A549 treated with DMSO at 1 μM for 4 hours (cell line): ENCODE results near the gene CHRNA3. TPM values are rescaled to one million over a fixed set of nuclear protein-coding genes. Genes with fewer than 3 reads are reported as not detected.

Experiments
- total RNA-seq: library from RNA; stranded (reverse); fragments of 200-300 nt; extraction: Qiagen RNA extraction; gene quantifications from 5 replicates; pipeline ENCODE4 v1.2.3, GENCODE V29; 2022; ENCODE audit warnings: low read depth

The CHRNA3 gene
- 0.29 to 1.4 TPM (median 0.48 TPM) in 5 replicates for total RNA-seq

DNA sequence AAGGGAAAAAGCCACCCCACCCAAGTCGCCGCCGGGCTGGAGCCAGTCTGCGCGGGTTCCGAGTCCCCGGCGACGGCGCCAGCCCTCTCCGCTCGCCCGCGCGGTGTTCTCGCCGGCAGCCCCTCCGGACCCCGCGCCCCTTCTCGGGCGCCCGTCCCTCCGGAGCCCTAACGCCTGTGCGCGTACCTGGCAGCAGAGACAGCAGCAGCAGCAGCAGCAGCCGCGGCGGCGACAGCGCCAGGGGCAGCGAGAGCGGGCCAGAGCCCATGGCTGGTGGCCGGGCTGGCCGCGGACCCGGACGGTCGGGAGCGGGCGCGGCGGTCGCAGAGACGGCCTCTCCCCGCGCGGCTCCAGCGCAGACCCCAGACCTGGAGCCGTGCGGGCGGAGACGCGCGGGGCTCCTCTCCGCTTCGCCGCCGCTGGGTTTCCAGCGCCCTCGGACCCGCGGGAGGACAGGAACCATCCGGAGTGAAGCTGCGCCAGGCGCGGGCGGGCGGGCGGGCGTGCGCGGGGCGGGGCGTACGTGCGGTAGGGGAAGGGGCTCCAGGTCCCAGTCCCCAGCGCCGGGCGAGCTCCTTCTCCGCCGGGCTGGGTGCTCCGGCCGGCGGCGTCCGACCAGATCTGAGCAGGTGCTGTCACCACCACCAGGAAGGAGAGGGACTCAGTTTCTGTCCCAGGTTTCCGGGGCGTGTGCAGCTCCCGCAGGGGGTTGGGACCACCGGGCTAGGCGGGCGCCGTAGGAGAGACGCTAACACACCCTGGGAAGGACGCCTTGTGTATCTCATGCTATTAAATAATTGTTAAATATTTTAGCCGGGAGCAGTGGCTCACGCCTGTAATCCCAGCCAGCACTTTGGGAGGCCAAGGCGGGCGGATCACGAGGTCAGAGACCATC is at the start of gene CHRNA3:
CHRNA3 (minus strand) TSS at position 470 of the 895 bp plus-strand sequence; CDS start at position 268, 202 bp downstream.

GRCh38 chr15:78641102-78641748 is 20.4 kb upstream of the CHRNA3 start, which contains the start of gene CHRNB4:
TSS of gene CHRNB4 (minus strand) at chr15:78641210. CDS start at chr15:78641133, 77 bp downstream.

DNA sequence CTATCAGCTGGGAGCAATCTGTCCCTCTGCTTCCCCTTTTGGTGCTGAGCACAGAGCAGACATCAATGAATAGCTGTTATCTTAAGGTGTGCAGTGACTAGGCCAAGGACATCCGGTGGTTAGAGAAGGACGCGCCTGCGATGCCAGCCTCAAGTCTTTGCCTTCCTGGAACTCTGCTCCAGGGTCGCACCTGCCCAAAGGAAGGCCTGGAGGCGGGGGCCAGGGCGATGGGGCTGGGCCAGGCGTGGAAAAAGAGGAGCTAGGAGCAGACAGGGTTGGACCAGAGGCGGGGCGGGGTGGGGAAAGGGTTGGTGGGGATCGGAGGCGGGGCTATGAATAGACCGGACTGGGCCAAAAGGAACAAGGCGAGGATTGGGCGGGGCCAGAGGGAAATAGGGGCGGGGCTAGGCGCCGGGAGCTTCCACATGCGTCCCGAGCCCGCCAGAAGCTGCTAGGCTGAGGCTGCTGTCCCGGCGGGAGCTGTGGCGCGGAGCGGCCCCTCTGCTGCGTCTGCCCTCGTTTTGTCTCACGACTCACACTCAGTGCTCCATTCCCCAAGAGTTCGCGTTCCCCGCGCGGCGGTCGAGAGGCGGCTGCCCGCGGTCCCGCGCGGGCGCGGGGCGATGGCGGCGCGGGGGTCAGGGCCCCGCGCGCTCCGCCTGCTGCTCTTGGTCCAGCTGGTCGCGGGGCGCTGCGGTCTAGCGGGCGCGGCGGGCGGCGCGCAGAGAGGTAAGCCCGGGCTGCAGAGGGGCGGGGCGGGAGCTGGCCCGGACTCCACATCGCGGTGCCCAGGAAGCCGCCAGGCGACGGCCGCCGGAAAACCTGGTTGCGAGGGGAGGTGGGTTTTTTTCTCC is 55.5 kb downstream of the CHRNA3 start, which contains the start of gene CHRNA5:
CHRNA5 (plus strand) TSS at position 424 of the 854 bp plus-strand sequence; CDS start at position 624, 200 bp downstream.

Other genes starting within 250 kb of the CHRNA3 start
- 42.4 to 54.9 TPM (median 46.1 TPM) in 5 replicates for gene IREB2, start 182.8 kb downstream of the CHRNA3 start, total RNA-seq
- gene HYKK, start 113.4 kb downstream of the CHRNA3 start, total RNA-seq, result 5.2 to 7.3 TPM (median 6.6 TPM) in 5 replicates
- 384 to 489 TPM (median 403 TPM) in 5 replicates for gene PSMA4, start 80.6 kb downstream of the CHRNA3 start, total RNA-seq
- 27.3 to 42.2 TPM (median 34.6 TPM) in 5 replicates for gene CHRNA5, start 55.5 kb downstream of the CHRNA3 start, total RNA-seq
- 0.73 to 1.7 TPM (median 0.95 TPM) in 5 replicates for gene CHRNB4, start 20.2 kb upstream of the CHRNA3 start, total RNA-seq
- 2.8 to 3.8 TPM (median 3.4 TPM) in 5 replicates for gene ADAMTS7, start 190.5 kb upstream of the CHRNA3 start, total RNA-seq